HepG2 (cell line): ENCODE results near the gene MT4. TPM values are rescaled to one million over a fixed set of nuclear protein-coding genes. Genes with fewer than 3 reads are reported as not detected.
A peak's percentile ranks its signal among the peaks of the same experiment; 100 is the strongest.

Source experiments
- ATAC-seq: fragments of 200-7000 bp; cut with Tn5 transposase; 3 replicates; pipeline ENCODE4 v1.9.1; 2020; ENCODE audit warnings: mild to moderate bottlenecking, moderate library complexity
- BruUV-seq: library from RNA; stranded (reverse); fragments of 400-500 nt; replicated peaks from 2 replicates; lab custom pipeline; 2021; lab: Mats Ljungman, UMichigan
- CTCF ChIA-PET: fragments of 300-600 bp; formaldehyde crosslinking; extraction: SDS; loops from one replicate; lab custom pipeline; 2021; ENCODE audit warnings: low total read pairs, inconsistent platforms, low intra/inter-chr PET ratio; lab: Yijun Ruan, JAX
- POLR2A ChIA-PET: fragments of 350-600 bp; sonication (Branson Sonifier 250); formaldehyde crosslinking; loops from one replicate; lab custom pipeline; 2020; ENCODE audit warnings: antibody characterized with exemption, inconsistent platforms; lab: Yijun Ruan, JAX
- DNase-seq: peaks from one replicate; pipeline ENCODE4 v3.0.0-alpha.2; 2015; ENCODE audit warnings: low spot score
- FAIRE-seq: peaks from 3 replicates; lab custom pipeline; 2011; peaks lifted over from hg19 to GRCh38; lab: Jason Lieb, UNC
- H2AFZ ChIP-seq: one replicate; pipeline ENCODE4 v1.6.1; 2011; ENCODE audit warnings: low read length, inconsistent platforms
- H3K27ac ChIP-seq: fragments of 300-600 bp; 3 replicates; pipeline ENCODE4 v1.8.0; 2011; ENCODE audit warnings: mixed run types, mild to moderate bottlenecking, mixed read lengths, low read length, inconsistent platforms; ENCODE audit not compliant: insufficient read depth; ENCODE audit errors: extremely low read length
- H3K27me3 ChIP-seq, 2 experiments: fragments of 200-600 bp in 1 of 2; 2 replicates in 1 of 2; 3 replicates in 1 of 2; pipeline versions ENCODE4 v1.6.0 to v1.8.0; 2011; ENCODE audit warnings: low read length in 2 of 2, mild to moderate bottlenecking in 2 of 2, moderate library complexity in 2 of 2, inconsistent platforms in 1 of 2; ENCODE audit not compliant: insufficient read depth in 2 of 2, control insufficient read depth in 1 of 2
- H3K36me3 ChIP-seq, 2 experiments: fragments of 200-600 bp in 1 of 2; replicated peaks in 1 of 2; 2 replicates in 1 of 2; 3 replicates in 1 of 2; pipeline versions ENCODE4 v1.5.1 to v1.8.0; 2011; ENCODE audit warnings: low read length in 2 of 2, inconsistent platforms in 1 of 2; ENCODE audit not compliant: insufficient read depth in 2 of 2, control insufficient read depth in 1 of 2
- H3K4me1 ChIP-seq: 2 replicates; pipeline ENCODE4 v1.5.1; 2012; ENCODE audit warnings: low read length, inconsistent platforms; ENCODE audit not compliant: insufficient read depth
- H3K4me2 ChIP-seq: 2 replicates; pipeline ENCODE4 v1.6.0; 2011; ENCODE audit warnings: low read depth, low read length, inconsistent platforms
- H3K4me3 ChIP-seq, 3 experiments: fragments of 200-600 bp in 1 of 3; sonication (generic), shearing (Covaris generic) in 1 of 3; replicated peaks in 1 of 3; 2 replicates each; pipeline ENCODE4 v1.5.1; 2011 to 2016; ENCODE audit warnings: low read length in 3 of 3, inconsistent platforms in 2 of 3, low read depth in 2 of 3, mild to moderate bottlenecking in 2 of 3, control low read depth in 1 of 3, mixed read lengths in 1 of 3; ENCODE audit not compliant: insufficient read depth in 1 of 3
- H3K79me2 ChIP-seq: one replicate; pipeline ENCODE4 v1.6.1; 2011; ENCODE audit warnings: low read length, inconsistent platforms; ENCODE audit not compliant: insufficient read depth
- H3K9ac ChIP-seq: 2 replicates; pipeline ENCODE4 v1.6.0; 2011; ENCODE audit warnings: mild to moderate bottlenecking, low read depth, low read length, inconsistent platforms; ENCODE audit not compliant: insufficient read depth
- H3K9me3 ChIP-seq: 2 replicates; pipeline ENCODE4 v1.5.1; 2012; ENCODE audit warnings: mild to moderate bottlenecking, low read length
- H4K20me1 ChIP-seq: 2 replicates; pipeline ENCODE4 v1.6.0; 2011; ENCODE audit warnings: inconsistent platforms, mild to moderate bottlenecking, low read length, moderate library complexity; ENCODE audit not compliant: insufficient read depth
- CEBPG ChIP-seq: IDR thresholded peaks from 2 replicates; pipeline ENCODE4 v1.6.1; 2016
- CHD4 ChIP-seq: fragments of 200-600 bp; sonication (generic); IDR thresholded peaks from 2 replicates; pipeline ENCODE4 v1.7.0; 2017; ENCODE audit warnings: mild to moderate bottlenecking, low read length, borderline replicate concordance
- ELF3 ChIP-seq: IDR thresholded peaks from 2 replicates; pipeline ENCODE4 v1.6.1; 2016; ENCODE audit warnings: missing genetic modification reagents, missing compliant biosample characterization
- GTF3A ChIP-seq: sonication (generic); formaldehyde crosslinking; conservative IDR thresholded peaks from 2 replicates; pipeline ENCODE4 v1.4.0; 2020; ENCODE audit warnings: mild to moderate bottlenecking, missing genetic modification reagents
- HINFP ChIP-seq: sonication (generic); formaldehyde crosslinking; IDR thresholded peaks from 2 replicates; pipeline ENCODE4 v1.4.0; 2020; ENCODE audit warnings: low read depth, mild to moderate bottlenecking, missing genetic modification reagents
- HMGXB4 ChIP-seq, 2 experiments: sonication (generic) in 1 of 2; formaldehyde crosslinking in 1 of 2; IDR thresholded peaks; 2 replicates each; pipeline versions ENCODE4 v1.4.0 to v1.6.1; 2018 to 2020; ENCODE audit warnings: missing genetic modification reagents in 2 of 2, borderline replicate concordance in 1 of 2, low read depth in 1 of 2, mild to moderate bottlenecking in 1 of 2, missing biosample characterization in 1 of 2
- KAT7 ChIP-seq: IDR thresholded peaks from 2 replicates; pipeline ENCODE4 v1.6.1; 2018; ENCODE audit warnings: borderline replicate concordance, missing compliant biosample characterization
- MIXL1 ChIP-seq: IDR thresholded peaks from 2 replicates; pipeline ENCODE4 v1.6.1; 2016
- SMC3 ChIP-seq: IDR thresholded peaks from 2 replicates; pipeline ENCODE4 v1.6.1; 2011; ENCODE audit warnings: low read length, improper control_type of control experiment
- STAG1 ChIP-seq: sonication (generic); formaldehyde crosslinking; IDR thresholded peaks from 2 replicates; pipeline ENCODE4 v1.4.0; 2020; ENCODE audit warnings: missing genetic modification reagents
- STAT5B ChIP-seq: sonication (generic); formaldehyde crosslinking; IDR thresholded peaks from 2 replicates; pipeline ENCODE4 v1.4.0; 2020; ENCODE audit warnings: missing genetic modification reagents
- ZBTB39 ChIP-seq: sonication (generic); formaldehyde crosslinking; IDR thresholded peaks from 2 replicates; pipeline ENCODE4 v1.5.0; 2020; ENCODE audit warnings: missing genetic modification reagents
- ZIK1 ChIP-seq: sonication (generic); formaldehyde crosslinking; IDR thresholded peaks from 2 replicates; pipeline ENCODE4 v1.5.0; 2020; ENCODE audit warnings: mild to moderate bottlenecking, low read depth, missing genetic modification reagents, borderline replicate concordance
- ZNF704 ChIP-seq: sonication (generic); formaldehyde crosslinking; IDR thresholded peaks from 2 replicates; pipeline ENCODE4 v1.8.1; 2023; ENCODE audit warnings: mild to moderate bottlenecking, inconsistent platforms, moderate library complexity, missing genetic modification reagents, borderline replicate concordance
- ZNF841 ChIP-seq: sonication (generic); formaldehyde crosslinking; IDR thresholded peaks from 2 replicates; pipeline ENCODE4 v1.8.1; 2023; ENCODE audit warnings: missing genetic modification reagents, borderline replicate concordance
- WGBS: methylation state at CpG from one replicate; pipeline ENCODE4 v1.1.6; 2017; ENCODE audit warnings: low lambda C conversion rate; 5-methylcytosine and 5-hydroxymethylcytosine counted together
- in situ Hi-C: cut with HindIII; loops from 2 replicates; pipeline ENCODE4 v1.10.0; 2017; ENCODE audit warnings: low pct_unique_long_range_greater_than_20kb; ENCODE audit not compliant: extremely low pct_ligation_motif_present
- intact Hi-C: fragments of 100-400 bp; cut with micrococcal nuclease; formaldehyde crosslinking; loops from one replicate; pipeline ENCODE4 v1.10.0; 2022; ENCODE audit not compliant: unreplicated experiment
- polyA plus RNA-seq, 8 experiments: library from polyadenylated mRNA; depleted of rRNA in 3 of 8; stranded (reverse) in 7 of 8; unstranded in 1 of 8; fragments of >200 nt; fragmentation: Illumina TruSeq in 4 of 8; extraction: Trizol in 4 of 8; gene quantifications; 2 replicates each; pipeline versions ENCODE4 v1.2.1 to v1.2.3, GENCODE V29; 2011 to 2016; ENCODE audit warnings: low read depth in 4 of 8, missing spikeins in 1 of 8, mixed read lengths in 1 of 8; ENCODE audit not compliant: insufficient read depth in 1 of 8
- total RNA-seq, 5 experiments: library from RNA; depleted of rRNA; stranded (reverse); fragments of >200 nt; fragmentation: Illumina TruSeq; extraction: Trizol; gene quantifications; 2 replicates each; pipeline ENCODE4 v1.2.3, GENCODE V29; 2016; ENCODE audit warnings: low read depth in 1 of 5

MT4 gene
- total and polyA plus RNA-seq, 2 of the 13 experiments (the other 11 are each of a cell fraction or from before 2014, with no cell fraction given): not detected

GRCh38 chr16:56600398-56600999, 35.6 kb downstream of the MT4 start:
- Histone ChIP-seq H3K79me2 (no peaks in the 10 kb centered on the region), H3K4me1 (peaks cover 19% of the 10 kb centered on the region), H2AFZ (no peak overlapping the region), H3K9me3 (no peaks in the 10 kb centered on the region), H3K4me3 (no peak overlapping the region), H3K9ac (no peak overlapping the region), H3K4me2 (no peak overlapping the region), H3K27me3 (peaks cover 0 to 7% of the 10 kb centered on the region in 2 experiments; a peak in 2 of 5 replicates), H3K27ac (no peak overlapping the region), H3K36me3 (no peaks in the 10 kb centered on the region), H4K20me1 (no peaks in the 10 kb centered on the region)
- in situ Hi-C loops: loop anchor here (5.0 kb wide), 1 partner anchor 102 kb away; no protein-coding TSS in a partner anchor
- DNase-seq: peak; percentile 59
- intact Hi-C loops: loop anchor here (1.0 to 10.0 kb wide), 4 partner anchors 23 to 264 kb away; partner anchors contain the start of genes MT1B, MT1F and SLC12A3
- BruUV-seq: no TSS peak
- peak; percentile 85 for FAIRE-seq
- 9% methylated on average over 8 of the region's 8 CpGs for WGBS
- ATAC-seq: peak; percentile 72
- ChIA-PET POLR2A (interaction anchor here (0.7 kb wide), 1 partner anchor 23 kb away, joined by 4 read pairs; no protein-coding TSS in a partner anchor), CTCF (interaction anchor here (1.1 to 2.0 kb wide), 4 partner anchors 24 to 102 kb away, joined by 3 to 20 read pairs (median 12); no protein-coding TSS in a partner anchor)
- TF ChIP-seq MIXL1 (CRISPR knock-in tag) (0 out of 2 replicates have a peak, but pooled peaks have one; percentile 12), KAT7 (CRISPR knock-in tag) (no peak), ELF3 (CRISPR knock-in tag) (0 out of 2 replicates have a peak, but pooled peaks have one; percentile 18), STAT5B (CRISPR knock-in tag) (no peak), ZNF841 (CRISPR knock-in tag) (no peak), GTF3A (CRISPR knock-in tag) (0 out of 2 replicates have a peak, but pooled peaks have one; percentile 67), HMGXB4 (CRISPR knock-in tag; IDR thresholded peaks at IDR 0.05; ENCODE audit: borderline replicate concordance in 1 of 2, low read depth in 1 of 2) (0 out of 4 replicates have a peak, but pooled peaks of 1 of the 2 experiments have one; percentile 21), ZBTB39 (CRISPR knock-in tag) (no peak), CHD4 (no peak), ZNF704 (CRISPR knock-in tag) (no peak), SMC3 (peak; percentile 79), ZIK1 (CRISPR knock-in tag) (no peak), STAG1 (peak; percentile 77), HINFP (CRISPR knock-in tag) (0 out of 2 replicates have a peak, but pooled peaks have one; percentile 44), CEBPG (CRISPR knock-in tag) (0 out of 2 replicates have a peak, but pooled peaks have one; percentile 29)
